ENCODE results near the gene TNK2.

The TNK2 gene

DNA sequence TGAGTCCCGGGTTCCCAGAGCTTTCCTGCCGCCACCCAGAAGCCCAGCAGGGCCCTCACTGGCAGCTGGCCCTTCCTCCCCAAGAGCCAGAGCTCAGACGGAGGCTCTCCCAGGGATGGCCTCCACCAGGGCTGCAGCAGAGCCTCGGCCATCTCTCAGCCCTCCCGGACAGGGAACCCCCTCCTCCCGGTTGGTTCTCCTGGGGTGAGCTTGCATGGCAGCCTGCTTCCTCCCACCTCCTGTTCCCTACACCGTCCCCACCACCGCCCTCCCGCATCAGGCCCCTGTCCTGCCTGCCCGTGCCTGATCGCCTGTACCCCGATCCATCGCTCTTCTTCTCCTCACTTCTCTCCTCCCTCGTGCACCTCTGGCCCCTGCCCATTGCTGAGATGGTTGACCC lies 72.6 kb downstream of the TNK2 start:
- TF ChIP-seq, protein P1, sequence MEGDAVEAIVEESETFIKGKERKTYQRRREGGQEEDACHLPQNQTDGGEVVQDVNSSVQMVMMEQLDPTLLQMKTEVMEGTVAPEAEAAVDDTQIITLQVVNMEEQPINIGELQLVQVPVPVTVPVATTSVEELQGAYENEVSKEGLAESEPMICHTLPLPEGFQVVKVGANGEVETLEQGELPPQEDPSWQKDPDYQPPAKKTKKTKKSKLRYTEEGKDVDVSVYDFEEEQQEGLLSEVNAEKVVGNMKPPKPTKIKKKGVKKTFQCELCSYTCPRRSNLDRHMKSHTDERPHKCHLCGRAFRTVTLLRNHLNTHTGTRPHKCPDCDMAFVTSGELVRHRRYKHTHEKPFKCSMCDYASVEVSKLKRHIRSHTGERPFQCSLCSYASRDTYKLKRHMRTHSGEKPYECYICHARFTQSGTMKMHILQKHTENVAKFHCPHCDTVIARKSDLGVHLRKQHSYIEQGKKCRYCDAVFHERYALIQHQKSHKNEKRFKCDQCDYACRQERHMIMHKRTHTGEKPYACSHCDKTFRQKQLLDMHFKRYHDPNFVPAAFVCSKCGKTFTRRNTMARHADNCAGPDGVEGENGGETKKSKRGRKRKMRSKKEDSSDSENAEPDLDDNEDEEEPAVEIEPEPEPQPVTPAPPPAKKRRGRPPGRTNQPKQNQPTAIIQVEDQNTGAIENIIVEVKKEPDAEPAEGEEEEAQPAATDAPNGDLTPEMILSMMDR (IDR thresholded peaks at IDR 0.05; ENCODE audit: low read length) = no peak
- TF ChIP-seq EZH2 (IDR thresholded peaks at IDR 0.05; ENCODE audit: borderline replicate concordance, low read length) = no peak
- Histone ChIP-seq H3K9ac (ENCODE audit: low read length) (no peak overlapping the region), H3K9me3 (ENCODE audit: low read length) (peaks cover 9% of the 10 kb centered on the region; the same call in 1 of the 2 replicates), H2AFZ (ENCODE audit: low read length) (no peak overlapping the region), H3F3A (ENCODE audit: insufficient read depth, low read length) (no peaks in the 10 kb centered on the region), H3K4me3 (ENCODE audit: low read depth, low read length, poor library complexity, severe bottlenecking) (no peak overlapping the region), H4K20me1 (ENCODE audit: insufficient read depth, low read length) (no peaks in the 10 kb centered on the region), H3K4me2 (ENCODE audit: low read length) (no peak overlapping the region), H3K27ac (ENCODE audit: low read depth, low read length, poor library complexity, severe bottlenecking) (no peak overlapping the region), H3K9me2 (ENCODE audit: low read depth, low read length) (no peaks in the 10 kb centered on the region), H3K36me3 (ENCODE audit: insufficient read depth, low read length) (peaks cover 5% of the 10 kb centered on the region; the same call in 1 of the 2 replicates), H3K4me1 (ENCODE audit: insufficient read depth, low read length, severe bottlenecking) (peaks cover 14% of the 10 kb centered on the region), H3K27me3 (ENCODE audit: insufficient read depth, low read length) (peaks cover 8% of the 10 kb centered on the region; the same call in 1 of the 2 replicates), H3K79me2 (ENCODE audit: insufficient read depth, low read length) (no peaks in the 10 kb centered on the region)

DNA sequence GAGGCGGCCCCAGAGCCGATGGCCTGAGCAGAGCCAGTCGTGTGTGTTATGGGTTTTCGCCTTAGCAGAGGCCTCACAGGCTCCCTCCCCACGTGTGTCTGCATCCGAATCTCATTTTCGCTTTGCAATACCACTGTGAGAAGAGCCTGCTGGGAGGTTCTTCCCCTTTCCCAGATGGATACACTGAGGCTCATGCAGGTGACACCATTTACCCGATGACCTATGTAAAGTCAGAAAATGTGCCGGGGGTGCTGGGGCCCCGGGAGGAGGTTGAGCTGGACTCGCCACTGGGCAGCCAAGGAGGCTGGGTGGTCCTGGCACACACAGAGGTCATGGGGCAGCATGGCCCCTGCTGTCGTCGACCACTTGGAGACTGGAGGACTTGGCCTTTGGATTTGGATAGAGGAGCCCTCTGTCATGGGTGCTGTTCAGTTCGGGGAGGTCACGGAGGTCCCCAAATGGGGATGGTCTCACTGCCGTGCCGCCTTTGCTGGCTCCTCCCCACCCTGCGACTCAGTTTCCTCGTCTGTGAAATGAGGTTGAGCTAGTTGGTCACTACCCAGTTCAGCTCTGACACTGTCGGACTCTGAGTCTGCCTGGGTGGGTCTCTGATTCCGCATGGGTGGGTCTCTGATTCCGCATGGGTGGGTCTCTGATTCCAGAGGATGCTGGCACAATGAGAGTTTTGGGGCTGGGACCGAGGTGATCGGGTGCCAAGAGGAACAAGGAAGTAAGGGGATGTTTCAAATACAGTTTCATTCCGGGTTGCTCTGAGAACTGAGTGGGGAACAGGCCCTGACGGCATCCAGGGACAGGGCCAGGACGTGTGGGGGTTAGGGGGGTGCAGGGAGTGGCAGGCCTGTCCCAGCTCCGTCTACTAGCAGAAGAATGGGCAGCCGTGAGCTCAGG lies 73.4 kb downstream of the TNK2 start:
- Histone ChIP-seq H3K4me1 (ENCODE audit: insufficient read depth, low read length, severe bottlenecking) (peaks cover 17% of the 10 kb centered on the region), H3K36me3 (ENCODE audit: insufficient read depth, low read length) (peaks cover 5% of the 10 kb centered on the region; the same call in 1 of the 2 replicates), H3K4me2 (ENCODE audit: low read length) (no peak overlapping the region), H3K9me2 (ENCODE audit: low read depth, low read length) (no peaks in the 10 kb centered on the region), H3K9ac (ENCODE audit: low read length) (no peak overlapping the region), H2AFZ (ENCODE audit: low read length) (no peak overlapping the region), H3K4me3 (ENCODE audit: low read depth, low read length, poor library complexity, severe bottlenecking) (no peak overlapping the region), H3K9me3 (ENCODE audit: low read length) (peaks cover 9% of the 10 kb centered on the region; the same call in 1 of the 2 replicates), H3K27ac (ENCODE audit: low read depth, low read length, poor library complexity, severe bottlenecking) (no peak overlapping the region), H3F3A (ENCODE audit: insufficient read depth, low read length) (no peaks in the 10 kb centered on the region), H3K79me2 (ENCODE audit: insufficient read depth, low read length) (no peaks in the 10 kb centered on the region), H3K27me3 (ENCODE audit: insufficient read depth, low read length) (peaks cover 8% of the 10 kb centered on the region; the same call in 1 of the 2 replicates), H4K20me1 (ENCODE audit: insufficient read depth, low read length) (no peaks in the 10 kb centered on the region)
- TF ChIP-seq EZH2 (IDR thresholded peaks at IDR 0.05; ENCODE audit: borderline replicate concordance, low read length) = no peak
- TF ChIP-seq, protein P1 (IDR thresholded peaks at IDR 0.05; ENCODE audit: low read length) = no peak

DNA sequence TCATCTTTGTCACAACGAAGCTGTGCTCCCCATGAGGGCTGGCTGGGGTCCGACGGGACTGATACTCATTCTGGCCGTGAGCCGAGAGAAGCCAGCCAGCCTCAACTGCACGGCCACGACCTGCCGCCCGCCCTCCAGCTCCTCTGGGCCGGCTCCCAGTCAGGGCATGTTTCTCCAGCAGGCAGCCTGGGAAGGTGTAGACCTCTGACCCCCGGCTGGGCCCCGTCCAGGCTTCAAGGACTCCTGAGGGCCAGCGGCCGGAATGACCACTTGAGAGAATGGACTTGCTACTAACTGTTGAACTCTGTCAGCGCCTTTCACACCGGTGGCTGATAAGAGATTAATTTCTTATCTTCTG lies 78.5 kb downstream of the TNK2 start:
- no peaks in the 10 kb centered on the region; the same call in 1 of the 2 replicates for H3K36me3 ChIP-seq (ENCODE audit: insufficient read depth, low read length)
- H3F3A ChIP-seq (ENCODE audit: insufficient read depth, low read length) = no peaks in the 10 kb centered on the region
- TF ChIP-seq EZH2 (IDR thresholded peaks at IDR 0.05; ENCODE audit: borderline replicate concordance, low read length) = no peak
- TF ChIP-seq, protein P1 (IDR thresholded peaks at IDR 0.05; ENCODE audit: low read length) = no peak
- H3K4me3 ChIP-seq (ENCODE audit: low read depth, low read length, poor library complexity, severe bottlenecking) = no peak overlapping the region
- H3K9me2 ChIP-seq (ENCODE audit: low read depth, low read length) = no peaks in the 10 kb centered on the region
- no peak overlapping the region for H3K4me2 ChIP-seq (ENCODE audit: low read length)
- no peaks in the 10 kb centered on the region for H4K20me1 ChIP-seq (ENCODE audit: insufficient read depth, low read length)
- H2AFZ ChIP-seq (ENCODE audit: low read length) = no peak overlapping the region
- no peaks in the 10 kb centered on the region for H3K79me2 ChIP-seq (ENCODE audit: insufficient read depth, low read length)
- H3K27me3 ChIP-seq (ENCODE audit: insufficient read depth, low read length) = peaks cover 7% of the 10 kb centered on the region; the same call in 1 of the 2 replicates
- H3K27ac ChIP-seq (ENCODE audit: low read depth, low read length, poor library complexity, severe bottlenecking) = no peak overlapping the region
- H3K9me3 ChIP-seq (ENCODE audit: low read length) = no peaks in the 10 kb centered on the region
- H3K9ac ChIP-seq (ENCODE audit: low read length) = no peak overlapping the region
- H3K4me1 ChIP-seq (ENCODE audit: insufficient read depth, low read length, severe bottlenecking) = peaks cover 3% of the 10 kb centered on the region
